ENCODE data around the gene AGAP5.
A peak's percentile ranks its signal among the peaks of the same experiment; 100 is the strongest.
"Not testable (repeated sequence)": the region's sequence is repeated elsewhere in the genome, so short reads cannot be mapped to it uniquely, and the experiment has no call there.

The AGAP5 gene

GRCh38 chr10:73734028-73734720 lies 36.3 kb upstream of the AGAP5 start:
- TF ChIP-seq CTCF (IDR thresholded peaks at IDR 0.05; ENCODE audit: borderline replicate concordance, insufficient read depth, low read depth, low read length): no peak
- H3K4me3 ChIP-seq (ENCODE audit: low read depth, low read length): no peak overlapping the region

- H3K4me3 ChIP-seq (ENCODE audit: low read depth, low read length): no peak overlapping the region
- TF ChIP-seq CTCF (IDR thresholded peaks at IDR 0.05; ENCODE audit: borderline replicate concordance, insufficient read depth, low read depth, low read length): no peak
Observed at GRCh38 chr10:73732931-73733623, 35.2 kb upstream of the AGAP5 start.

- TF ChIP-seq CTCF (IDR thresholded peaks at IDR 0.05; ENCODE audit: borderline replicate concordance, insufficient read depth, low read depth, low read length): no peak
- no peak overlapping the region for H3K4me3 ChIP-seq (ENCODE audit: low read depth, low read length)
Observed at GRCh38 chr10:73732426-73732825, 34.5 kb upstream of the AGAP5 start.

GRCh38 chr10:73731588-73732375 lies 33.9 kb upstream of the AGAP5 start:
- no peak overlapping the region for H3K4me3 ChIP-seq (ENCODE audit: low read depth, low read length)
- TF ChIP-seq CTCF (IDR thresholded peaks at IDR 0.05; ENCODE audit: borderline replicate concordance, insufficient read depth, low read depth, low read length): no peak

GRCh38 chr10:73730153-73730906 lies 32.4 kb upstream of the AGAP5 start:
- peak overlapping the region; percentile 70 for H3K4me3 ChIP-seq (ENCODE audit: low read depth, low read length)
- no peak for TF ChIP-seq CTCF (IDR thresholded peaks at IDR 0.05; ENCODE audit: borderline replicate concordance, insufficient read depth, low read depth, low read length)

GRCh38 chr10:73729781-73730152 lies 31.9 kb upstream of the AGAP5 start:
- H3K4me3 ChIP-seq (ENCODE audit: low read depth, low read length): peak overlapping the region; percentile 70

- TF ChIP-seq CTCF (IDR thresholded peaks at IDR 0.05; ENCODE audit: borderline replicate concordance, insufficient read depth, low read depth, low read length): no peak
- H3K4me3 ChIP-seq (ENCODE audit: low read depth, low read length): no peak overlapping the region
Observed at GRCh38 chr10:73723516-73723915, 25.6 kb upstream of the AGAP5 start.

- not testable (repeated sequence) for H3K4me3 ChIP-seq (ENCODE audit: low read depth, low read length)
Observed at GRCh38 chr10:73720561-73720960, 22.7 kb upstream of the AGAP5 start.

All from GM12875 (cell line).